Nephron progenitor cell (in vitro differentiated cells): ENCODE results near the gene LRIG1.

Source experiments
- DNase-seq: peaks from one replicate; pipeline ENCODE4 v3.0.0; 2021
- H3K27ac Mint-ChIP-seq: 2 replicates; pipeline ENCODE4 v1.8.0; 2021; ENCODE audit warnings: mild to moderate bottlenecking, moderate library complexity, mixed read lengths
- H3K27me3 Mint-ChIP-seq: 2 replicates; pipeline ENCODE4 v1.8.0; 2021; ENCODE audit warnings: mild to moderate bottlenecking, low read depth, mixed read lengths; ENCODE audit not compliant: poor library complexity
- H3K36me3 Mint-ChIP-seq: 2 replicates; pipeline ENCODE4 v1.8.0; 2021; ENCODE audit warnings: low read depth, mixed read lengths
- H3K4me1 Mint-ChIP-seq: 2 replicates; pipeline ENCODE4 v1.8.0; 2021; ENCODE audit warnings: mixed read lengths
- H3K4me3 Mint-ChIP-seq: 2 replicates; pipeline ENCODE4 v1.8.0; 2021; ENCODE audit warnings: mild to moderate bottlenecking, moderate library complexity, mixed read lengths
- H3K9me3 Mint-ChIP-seq: 2 replicates; pipeline ENCODE4 v1.8.0; 2021; ENCODE audit warnings: mild to moderate bottlenecking, moderate library complexity, mixed read lengths
- TF ChIP-seq, protein P1 (sequence below): fragments of 200-600 bp; sonication (generic); IDR thresholded peaks from 2 replicates; pipeline ENCODE4 v1.5.0; 2021; ENCODE audit warnings: antibody characterized with exemption

The LRIG1 gene

DNA sequence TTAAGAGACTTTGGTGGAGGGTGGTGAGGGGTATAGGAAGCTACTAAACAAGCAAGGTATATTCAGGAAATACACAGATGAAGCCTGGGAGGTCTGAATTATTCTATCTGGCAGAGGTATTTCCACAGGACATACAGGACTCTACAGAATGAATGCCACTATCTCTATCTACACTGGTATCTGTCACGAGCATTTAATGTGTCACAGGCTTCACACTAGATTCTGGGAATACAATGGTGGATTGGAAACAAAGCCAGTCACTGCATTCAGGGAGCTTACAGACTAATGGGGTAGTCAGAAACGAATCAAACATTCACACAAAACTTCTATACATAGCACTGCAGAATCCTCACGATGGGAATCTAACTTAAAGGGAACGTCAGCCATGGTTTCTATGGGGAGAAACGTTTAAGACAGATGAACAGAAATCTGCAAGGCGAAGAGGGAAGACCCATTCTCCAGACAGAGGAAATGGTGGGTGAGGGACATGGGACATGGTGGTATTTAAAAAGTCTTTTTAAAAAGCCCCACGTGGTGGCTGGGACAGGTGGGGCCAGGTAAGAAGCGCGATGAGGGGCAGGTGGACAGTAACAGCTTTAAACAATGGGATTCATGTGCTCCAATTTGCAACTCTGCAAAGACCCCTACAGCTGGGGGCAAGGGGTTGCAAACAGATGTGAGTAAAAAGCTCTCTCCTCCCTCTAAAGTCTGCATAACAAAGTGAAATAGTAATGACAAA, 16.5 kb downstream of the LRIG1 start:
- no peak overlapping the region for H3K4me3 Mint-ChIP-seq
- TF ChIP-seq, protein P1, sequence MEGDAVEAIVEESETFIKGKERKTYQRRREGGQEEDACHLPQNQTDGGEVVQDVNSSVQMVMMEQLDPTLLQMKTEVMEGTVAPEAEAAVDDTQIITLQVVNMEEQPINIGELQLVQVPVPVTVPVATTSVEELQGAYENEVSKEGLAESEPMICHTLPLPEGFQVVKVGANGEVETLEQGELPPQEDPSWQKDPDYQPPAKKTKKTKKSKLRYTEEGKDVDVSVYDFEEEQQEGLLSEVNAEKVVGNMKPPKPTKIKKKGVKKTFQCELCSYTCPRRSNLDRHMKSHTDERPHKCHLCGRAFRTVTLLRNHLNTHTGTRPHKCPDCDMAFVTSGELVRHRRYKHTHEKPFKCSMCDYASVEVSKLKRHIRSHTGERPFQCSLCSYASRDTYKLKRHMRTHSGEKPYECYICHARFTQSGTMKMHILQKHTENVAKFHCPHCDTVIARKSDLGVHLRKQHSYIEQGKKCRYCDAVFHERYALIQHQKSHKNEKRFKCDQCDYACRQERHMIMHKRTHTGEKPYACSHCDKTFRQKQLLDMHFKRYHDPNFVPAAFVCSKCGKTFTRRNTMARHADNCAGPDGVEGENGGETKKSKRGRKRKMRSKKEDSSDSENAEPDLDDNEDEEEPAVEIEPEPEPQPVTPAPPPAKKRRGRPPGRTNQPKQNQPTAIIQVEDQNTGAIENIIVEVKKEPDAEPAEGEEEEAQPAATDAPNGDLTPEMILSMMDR, result no peak
- H3K9me3 Mint-ChIP-seq, result no peaks in the 10 kb centered on the region
- H3K36me3 Mint-ChIP-seq, result no peaks in the 10 kb centered on the region
- no peak for DNase-seq
- H3K4me1 Mint-ChIP-seq, result peaks cover 80% of the 10 kb centered on the region
- no peak overlapping the region for H3K27ac Mint-ChIP-seq
- H3K27me3 Mint-ChIP-seq, result peaks cover under 1% of the 10 kb centered on the region

DNA sequence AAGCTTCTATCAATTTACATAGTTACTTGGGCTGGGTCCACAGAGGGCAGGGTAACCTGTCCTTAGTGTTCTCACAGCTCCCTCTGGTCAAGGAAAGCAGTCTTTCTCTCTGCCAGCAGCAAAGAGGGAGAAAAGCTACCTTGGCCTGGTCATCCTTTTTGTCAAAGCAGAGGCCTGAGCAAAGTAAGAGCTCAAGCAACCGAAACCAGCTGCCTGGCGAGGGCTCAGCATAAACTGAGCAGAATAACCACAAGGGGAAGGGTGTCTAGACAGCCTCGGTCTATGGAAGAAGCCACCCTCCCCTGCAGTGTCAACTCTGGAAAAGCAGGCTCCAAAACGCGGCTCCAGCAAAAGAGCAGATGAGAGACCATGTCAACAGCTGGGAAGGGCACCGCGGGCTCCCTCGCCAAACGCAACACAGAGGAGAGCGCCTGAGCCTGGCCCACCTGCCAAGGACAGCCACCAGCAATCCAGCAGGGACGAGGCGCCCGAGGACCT, 17.4 kb downstream of the LRIG1 start:
- TF ChIP-seq, protein P1, result no peak
- Mint-ChIP-seq H3K36me3 (no peaks in the 10 kb centered on the region), H3K9me3 (no peaks in the 10 kb centered on the region), H3K4me3 (no peak overlapping the region), H3K27me3 (no peaks in the 10 kb centered on the region), H3K4me1 (peaks cover 72% of the 10 kb centered on the region), H3K27ac (peak overlapping the region; percentile 29)
- DNase-seq, result no peak

DNA sequence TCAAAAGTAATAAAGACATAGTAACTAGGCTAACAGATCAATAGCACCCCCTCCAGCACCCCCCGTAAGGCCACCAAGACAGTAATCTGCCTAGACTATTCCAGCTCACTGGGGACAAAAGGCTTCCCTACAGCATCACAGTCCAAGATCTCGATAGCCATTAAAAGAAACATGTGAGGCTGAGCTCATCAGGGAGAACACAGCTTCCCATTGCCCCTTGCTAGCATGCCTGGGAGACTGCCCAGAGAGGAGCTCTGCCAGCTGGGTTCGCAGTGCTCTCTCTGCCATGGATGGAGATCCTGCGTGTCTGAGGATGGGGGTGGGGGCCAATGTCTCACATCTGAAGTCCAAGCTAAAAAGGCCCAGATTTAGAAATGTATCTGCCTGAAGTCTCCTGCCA, 17.8 kb downstream of the LRIG1 start:
- Mint-ChIP-seq H3K36me3 (no peaks in the 10 kb centered on the region), H3K4me3 (no peak overlapping the region), H3K27ac (no peak overlapping the region), H3K27me3 (no peaks in the 10 kb centered on the region), H3K4me1 (peaks cover 71% of the 10 kb centered on the region), H3K9me3 (no peaks in the 10 kb centered on the region)
- TF ChIP-seq, protein P1, result no peak
- no peak for DNase-seq

DNA sequence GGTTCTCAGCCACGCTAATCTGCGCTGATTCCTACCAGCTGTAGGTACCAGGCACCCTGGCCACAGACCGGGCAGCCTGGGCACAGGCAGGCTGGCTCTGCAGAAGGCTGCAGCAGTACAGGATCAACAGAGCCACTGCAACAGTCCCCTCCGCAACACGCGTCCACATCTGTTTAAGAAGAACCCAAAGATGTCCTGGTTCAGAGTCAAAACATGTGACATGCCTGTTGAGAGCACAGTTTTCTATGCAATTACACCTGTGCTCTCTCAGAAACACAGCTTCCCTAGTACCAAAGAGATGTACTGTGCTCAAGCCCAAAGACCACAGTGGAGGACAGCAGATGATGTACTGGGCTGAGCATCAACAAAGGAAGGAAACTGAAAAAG, 18.8 kb downstream of the LRIG1 start:
- peaks cover 64% of the 10 kb centered on the region for H3K4me1 Mint-ChIP-seq
- H3K9me3 Mint-ChIP-seq, result no peaks in the 10 kb centered on the region
- peak overlapping the region; percentile 60 for H3K27ac Mint-ChIP-seq
- no peak for DNase-seq
- no peak overlapping the region for H3K4me3 Mint-ChIP-seq
- TF ChIP-seq, protein P1, result no peak
- no peaks in the 10 kb centered on the region for H3K27me3 Mint-ChIP-seq
- no peaks in the 10 kb centered on the region for H3K36me3 Mint-ChIP-seq

DNA sequence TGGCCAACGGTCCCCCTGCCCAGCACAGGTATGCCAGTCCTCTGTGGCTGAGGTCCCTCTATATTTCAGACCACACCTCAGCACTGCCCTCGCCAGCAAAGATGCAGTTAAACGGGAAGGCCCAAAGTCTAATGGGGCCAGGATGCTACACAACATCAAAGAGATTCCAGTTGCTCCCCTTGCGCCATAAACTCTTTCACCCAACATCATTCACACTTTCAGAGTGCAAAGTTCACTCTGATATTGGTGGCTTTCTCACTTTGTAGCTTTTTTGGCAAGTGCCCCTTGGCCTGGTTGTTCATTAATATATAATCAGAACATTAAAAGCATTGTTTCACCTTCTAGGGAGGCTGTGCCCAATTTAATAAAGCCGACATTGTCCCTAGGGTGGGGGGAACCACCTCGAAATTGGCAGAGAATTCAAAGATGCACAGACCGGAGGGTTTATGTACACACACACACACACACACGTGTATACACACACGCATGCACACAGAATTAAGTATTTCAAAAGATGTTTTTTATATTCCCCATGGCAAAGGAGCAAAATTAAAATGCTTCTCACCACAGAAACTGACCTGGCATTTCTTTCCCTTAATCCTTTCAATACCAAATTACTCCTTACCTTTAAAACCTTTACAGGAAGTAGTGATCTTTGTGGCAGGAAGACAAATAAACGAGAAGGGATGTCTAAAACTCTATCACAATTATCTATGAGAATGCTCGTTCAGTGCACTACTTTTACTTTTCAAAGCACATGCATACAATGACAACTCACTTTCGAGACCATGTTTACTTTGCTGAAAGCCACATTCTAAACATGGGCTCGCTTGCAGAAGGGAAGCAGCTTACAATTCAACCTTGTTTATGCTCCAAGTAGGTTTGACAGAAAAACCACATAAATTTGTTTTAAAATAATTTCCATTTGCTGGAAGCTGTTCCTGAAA, 19.5 kb downstream of the LRIG1 start:
- H3K27me3 Mint-ChIP-seq, result no peaks in the 10 kb centered on the region
- H3K4me1 Mint-ChIP-seq, result peaks cover 57% of the 10 kb centered on the region
- no peak overlapping the region for H3K4me3 Mint-ChIP-seq
- no peaks in the 10 kb centered on the region for H3K36me3 Mint-ChIP-seq
- no peak overlapping the region for H3K27ac Mint-ChIP-seq
- DNase-seq, result no peak
- H3K9me3 Mint-ChIP-seq, result no peaks in the 10 kb centered on the region
- TF ChIP-seq, protein P1, result no peak
